Measurements from ENCODE around the gene SLC9B2. TPM values are rescaled to one million over a fixed set of nuclear protein-coding genes. Genes with fewer than 3 reads are reported as not detected.

SLC9B2 gene
- polyA plus RNA-seq, 2 of the 4 experiments (the other 2 are of a cell fraction) = 7.3 to 9.2 TPM

DNA sequence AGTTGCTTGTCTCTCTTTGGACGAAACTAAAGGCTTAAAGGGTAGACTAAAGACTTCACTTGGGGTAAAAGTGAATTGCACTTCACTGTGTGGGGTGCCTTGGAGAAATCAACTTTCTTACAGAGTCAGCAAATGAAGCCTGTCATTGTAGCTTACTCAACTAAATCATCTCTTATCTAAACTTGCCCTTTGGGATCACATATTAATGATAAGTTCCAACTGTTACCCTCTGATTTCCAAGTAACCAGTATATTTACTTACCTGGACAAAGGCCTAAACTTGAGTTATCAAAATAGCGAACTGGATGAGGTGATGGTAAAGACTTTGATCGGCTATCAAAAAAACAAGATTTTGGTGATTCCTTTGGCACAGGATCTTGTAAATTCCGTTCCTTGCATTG is 32.0 kb upstream of the SLC9B2 start:
- CTCF ChIA-PET = interaction anchor here (1.3 kb wide), 1 partner anchor 10 kb away, joined by 3 read pairs; no protein-coding TSS in a partner anchor
- Histone ChIP-seq H3K27ac (no peak overlapping the region), H3K4me1 (no peaks in the 10 kb centered on the region), H3K4me2 (no peak overlapping the region), H3K9me3 (no peaks in the 10 kb centered on the region), H3K4me3 (no peak overlapping the region)
- TF ChIP-seq, protein P1, sequence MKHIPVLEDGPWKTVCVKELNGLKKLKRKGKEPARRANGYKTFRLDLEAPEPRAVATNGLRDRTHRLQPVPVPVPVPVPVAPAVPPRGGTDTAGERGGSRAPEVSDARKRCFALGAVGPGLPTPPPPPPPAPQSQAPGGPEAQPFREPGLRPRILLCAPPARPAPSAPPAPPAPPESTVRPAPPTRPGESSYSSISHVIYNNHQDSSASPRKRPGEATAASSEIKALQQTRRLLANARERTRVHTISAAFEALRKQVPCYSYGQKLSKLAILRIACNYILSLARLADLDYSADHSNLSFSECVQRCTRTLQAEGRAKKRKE (CRISPR knock-in tag; IDR thresholded peaks at IDR 0.05; ENCODE audit: low read depth) = no peak
- TF ChIP-seq FOSL2 (IDR thresholded peaks at IDR 0.05) (no peak), FOSL2 (CRISPR knock-in tag; IDR thresholded peaks at IDR 0.05) (no peak), RNF2 (IDR thresholded peaks at IDR 0.05; ENCODE audit: borderline replicate concordance, low read depth) (no peak), FOSB (CRISPR knock-in tag; IDR thresholded peaks at IDR 0.05) (no peak), RCOR1 (IDR thresholded peaks at IDR 0.05; ENCODE audit: low read depth, low read length) (no peak), ESRRA (IDR thresholded peaks at IDR 0.05; ENCODE audit: borderline replicate concordance, low read length) (no peak), SMC3 (IDR thresholded peaks at IDR 0.05) (no peak), CHD2 (IDR thresholded peaks at IDR 0.05; ENCODE audit: low read length, partially characterized antibody) (no peak), POLR2A (IDR thresholded peaks at IDR 0.05; ENCODE audit: low read length) (no peak), TFCP2L1 (CRISPR knock-in tag; IDR thresholded peaks at IDR 0.05) (no peak), HOXB5 (CRISPR knock-in tag; IDR thresholded peaks at IDR 0.05) (no peak), RARB (CRISPR knock-in tag; IDR thresholded peaks at IDR 0.05) (no peak)
- TF ChIP-seq, protein P2, sequence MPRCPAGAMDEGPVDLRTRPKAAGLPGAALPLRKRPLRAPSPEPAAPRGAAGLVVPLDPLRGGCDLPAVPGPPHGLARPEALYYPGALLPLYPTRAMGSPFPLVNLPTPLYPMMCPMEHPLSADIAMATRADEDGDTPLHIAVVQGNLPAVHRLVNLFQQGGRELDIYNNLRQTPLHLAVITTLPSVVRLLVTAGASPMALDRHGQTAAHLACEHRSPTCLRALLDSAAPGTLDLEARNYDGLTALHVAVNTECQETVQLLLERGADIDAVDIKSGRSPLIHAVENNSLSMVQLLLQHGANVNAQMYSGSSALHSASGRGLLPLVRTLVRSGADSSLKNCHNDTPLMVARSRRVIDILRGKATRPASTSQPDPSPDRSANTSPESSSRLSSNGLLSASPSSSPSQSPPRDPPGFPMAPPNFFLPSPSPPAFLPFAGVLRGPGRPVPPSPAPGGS (IDR thresholded peaks at IDR 0.05) = no peak
- POLR2A ChIA-PET = no interaction called here
- ATAC-seq (no peak), DNase-seq (ENCODE audit: low read depth in 1 of 2, low spot score in 1 of 2) (no peak), FAIRE-seq (no peak)
- WGBS (ENCODE audit: missing lambda C conversion rate) = 93% methylated on average over 4 of the region's 4 CpGs

DNA sequence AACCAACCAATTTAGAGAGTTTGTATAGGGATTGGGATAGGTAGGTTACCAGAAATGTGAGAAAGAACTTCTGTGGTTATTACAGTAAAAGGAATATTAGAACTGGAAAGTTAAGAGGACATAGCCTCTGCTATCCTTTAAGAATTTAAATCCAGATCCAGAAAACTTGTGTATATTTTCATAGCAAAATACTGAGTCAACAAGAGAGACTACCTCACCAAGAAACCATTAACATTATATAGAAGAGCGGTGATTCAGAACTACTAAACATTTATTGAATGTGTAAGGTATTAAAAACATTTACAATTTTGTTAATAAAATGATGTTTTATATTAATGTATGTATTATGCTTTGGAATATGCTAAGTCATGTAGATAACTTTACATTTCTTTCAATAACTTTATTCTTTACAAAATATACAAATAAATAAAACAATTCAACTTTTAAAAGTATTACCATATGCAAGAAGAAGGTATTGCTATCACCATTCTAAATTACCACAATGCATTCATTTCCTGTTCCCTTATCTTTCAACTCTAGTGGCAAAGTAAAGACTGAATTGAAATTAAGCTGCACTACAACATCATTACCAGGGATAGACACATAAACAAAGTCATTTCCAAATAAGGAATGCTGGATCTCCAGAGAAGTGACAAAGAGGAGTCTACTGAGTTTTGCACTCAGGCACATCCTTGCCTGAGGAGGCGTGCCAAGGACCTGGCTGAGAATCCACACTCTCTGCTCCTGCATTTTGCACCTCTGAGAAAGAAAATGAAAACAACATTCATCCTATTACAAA is 29.2 kb upstream of the SLC9B2 start:
- CTCF ChIA-PET = no interaction called here
- POLR2A ChIA-PET = no interaction called here
- TF ChIP-seq FOSB (CRISPR knock-in tag; IDR thresholded peaks at IDR 0.05) (no peak), CEBPB (IDR thresholded peaks at IDR 0.05) (no peak), EHMT2 (IDR thresholded peaks at IDR 0.05; ENCODE audit: low read depth) (no peak), RCOR1 (IDR thresholded peaks at IDR 0.05; ENCODE audit: low read depth, low read length) (no peak), POLR2A (IDR thresholded peaks at IDR 0.05; ENCODE audit: low read length) (no peak), KDM5A (IDR thresholded peaks at IDR 0.05) (no peak), JUN (IDR thresholded peaks at IDR 0.05) (no peak), MAFK (IDR thresholded peaks at IDR 0.05; ENCODE audit: partially characterized antibody) (no peak)
- TF ChIP-seq, protein P3, sequence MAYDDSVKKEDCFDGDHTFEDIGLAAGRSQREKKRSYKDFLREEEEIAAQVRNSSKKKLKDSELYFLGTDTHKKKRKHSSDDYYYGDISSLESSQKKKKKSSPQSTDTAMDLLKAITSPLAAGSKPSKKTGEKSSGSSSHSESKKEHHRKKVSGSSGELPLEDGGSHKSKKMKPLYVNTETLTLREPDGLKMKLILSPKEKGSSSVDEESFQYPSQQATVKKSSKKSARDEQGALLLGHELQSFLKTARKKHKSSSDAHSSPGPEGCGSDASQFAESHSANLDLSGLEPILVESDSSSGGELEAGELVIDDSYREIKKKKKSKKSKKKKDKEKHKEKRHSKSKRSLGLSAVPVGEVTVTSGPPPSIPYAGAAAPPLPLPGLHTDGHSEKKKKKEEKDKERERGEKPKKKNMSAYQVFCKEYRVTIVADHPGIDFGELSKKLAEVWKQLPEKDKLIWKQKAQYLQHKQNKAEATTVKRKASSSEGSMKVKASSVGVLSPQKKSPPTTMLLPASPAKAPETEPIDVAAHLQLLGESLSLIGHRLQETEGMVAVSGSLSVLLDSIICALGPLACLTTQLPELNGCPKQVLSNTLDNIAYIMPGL (CRISPR knock-in tag; IDR thresholded peaks at IDR 0.05; ENCODE audit: borderline replicate concordance) = no peak
- Histone ChIP-seq H3K27ac (no peak overlapping the region), H3K4me2 (no peak overlapping the region), H3K4me3 (no peak overlapping the region), H3K9me3 (no peaks in the 10 kb centered on the region), H3K4me1 (no peaks in the 10 kb centered on the region)
- FAIRE-seq = no peak
- DNase-seq (ENCODE audit: low read depth in 1 of 2, low spot score in 1 of 2) = no peak
- 95% methylated on average over 2 of the region's 2 CpGs for WGBS (ENCODE audit: missing lambda C conversion rate)
- ATAC-seq = no peak

DNA sequence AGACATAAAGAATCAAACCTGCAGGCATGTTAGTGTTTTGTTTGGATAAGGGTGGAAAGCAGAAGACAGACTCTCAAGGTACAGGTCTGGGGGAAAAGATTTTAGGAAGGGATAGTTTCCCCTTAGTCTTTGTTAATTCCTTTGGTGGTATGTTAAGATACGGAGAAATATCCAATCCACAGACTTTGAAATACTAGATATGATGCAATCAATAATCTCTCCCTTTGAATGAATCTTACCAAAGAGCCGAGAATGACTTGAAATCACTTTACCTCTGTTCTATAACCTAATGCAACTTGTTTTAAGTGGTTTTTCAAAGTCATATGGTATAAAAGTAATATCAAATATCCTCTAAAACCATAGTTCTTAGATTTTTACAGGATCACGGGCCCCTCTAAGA is 28.3 kb upstream of the SLC9B2 start:
- no peak overlapping the region for H3K4me2 ChIP-seq
- H3K27ac ChIP-seq = no peak overlapping the region
- CTCF ChIA-PET = interaction anchor here (0.7 kb wide), 1 partner anchor 13 kb away, joined by 3 read pairs; no protein-coding TSS in a partner anchor
- H3K9me3 ChIP-seq = no peaks in the 10 kb centered on the region
- ATAC-seq (no peak), DNase-seq (ENCODE audit: low read depth in 1 of 2, low spot score in 1 of 2) (no peak), FAIRE-seq (no peak)
- H3K4me3 ChIP-seq = no peak overlapping the region
- no peaks in the 10 kb centered on the region for H3K4me1 ChIP-seq
- POLR2A ChIA-PET = no interaction called here
- 97% methylated on average over 3 of the region's 3 CpGs for WGBS (ENCODE audit: missing lambda C conversion rate)
- no peak for TF ChIP-seq FOSL2 (IDR thresholded peaks at IDR 0.05)
- TF ChIP-seq FOSL2 (CRISPR knock-in tag; IDR thresholded peaks at IDR 0.05) = no peak
- no peak for TF ChIP-seq RNF2 (IDR thresholded peaks at IDR 0.05; ENCODE audit: borderline replicate concordance, low read depth)
